Thymus (tissue), 11 donors: ENCODE data around the gene OR1M1. TPM values are rescaled to one million over a fixed set of nuclear protein-coding genes. Genes with fewer than 3 reads are reported as not detected.
A peak's percentile ranks its signal among the peaks of the same experiment; 100 is the strongest.
"Not testable (repeated sequence)": the region's sequence is repeated elsewhere in the genome, so short reads cannot be mapped to it uniquely, and the experiment has no call there.

Source experiments
- DNase-seq, 9 donors: peaks; one replicate each; pipeline ENCODE4 v3.0.0-alpha.2; 2013; ENCODE audit warnings: low spot score in 9 of 9, low read depth in 6 of 9, missing footprints in 1 of 9
- H3K27ac ChIP-seq, 2 donors: one replicate each; pipeline ENCODE4 v1.5.1; 2013; ENCODE audit warnings: control low read depth in 1 of 2, low read depth in 1 of 2, low read length in 1 of 2, mild to moderate bottlenecking in 1 of 2, moderate library complexity in 1 of 2
- H3K27me3 ChIP-seq, 2 donors: one replicate each; pipeline ENCODE4 v1.5.1; 2013; ENCODE audit warnings: low read length in 1 of 2; ENCODE audit not compliant: control insufficient read depth in 2 of 2, insufficient read depth in 1 of 2
- H3K36me3 ChIP-seq, 2 donors: one replicate each; pipeline ENCODE4 v1.5.1; 2013; ENCODE audit warnings: low read length in 1 of 2, mild to moderate bottlenecking in 1 of 2, moderate library complexity in 1 of 2; ENCODE audit not compliant: control insufficient read depth in 2 of 2, insufficient read depth in 2 of 2
- H3K4me1 ChIP-seq, 2 donors: one replicate each; pipeline ENCODE4 v1.5.1; 2013; ENCODE audit warnings: low read length in 2 of 2; ENCODE audit not compliant: control insufficient read depth in 2 of 2, insufficient read depth in 2 of 2
- H3K4me3 ChIP-seq, 2 donors: one replicate each; pipeline ENCODE4 v1.5.1; 2013; ENCODE audit warnings: low read length in 2 of 2, control low read depth in 1 of 2, mild to moderate bottlenecking in 1 of 2
- H3K9me3 ChIP-seq, 2 donors: one replicate each; pipeline ENCODE4 v1.5.1; 2013; ENCODE audit warnings: low read length in 1 of 2, mild to moderate bottlenecking in 1 of 2; ENCODE audit not compliant: control insufficient read depth in 2 of 2, insufficient read depth in 1 of 2
- WGBS: extraction: QIAGEN DNeasy Blood & Tissue Kit; methylation state at CpG from one replicate; pipeline ENCODE4 v1.1.7; 2013; 5-methylcytosine and 5-hydroxymethylcytosine counted together
- polyA plus RNA-seq: library from polyadenylated mRNA; stranded (reverse); fragments of 200-250 nt; gene quantifications from one replicate; pipeline ENCODE4 v1.2.3, GENCODE V29; 2013
- total RNA-seq: library from RNA; stranded (reverse); fragments of 120-200 nt; gene quantifications from one replicate; pipeline ENCODE4 v1.2.4, GENCODE V29; 2013
- donor health status: healthy.

OR1M1 gene
- total and polyA plus RNA-seq, 2 donors, result under 0.01 TPM; not detected in 1

DNA sequence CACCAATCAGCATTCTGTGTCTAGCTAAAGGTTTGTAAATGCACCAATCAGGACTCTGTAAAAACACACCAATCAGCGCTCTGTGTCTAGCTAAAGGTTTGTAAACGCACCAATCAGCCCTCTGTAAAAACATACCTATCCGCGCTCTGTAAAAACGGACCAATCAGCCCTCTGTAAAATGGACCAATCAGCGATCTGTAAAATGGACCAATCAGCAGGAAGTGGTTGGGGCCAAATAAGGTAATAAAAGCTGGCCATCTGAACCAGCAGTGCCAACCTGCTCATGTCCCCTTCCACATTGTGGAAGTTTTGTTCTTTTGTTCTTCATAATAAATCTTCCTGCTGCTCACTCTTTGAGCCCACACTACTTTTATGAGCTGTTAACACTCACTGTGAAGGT lies 33.2 kb upstream of the OR1M1 start:
- H3K9me3 ChIP-seq, H3K4me3 ChIP-seq, DNase-seq, H3K27me3 ChIP-seq, H3K4me1 ChIP-seq, H3K27ac ChIP-seq, H3K36me3 ChIP-seq: not testable (repeated sequence)
- 98% methylated on average over 6 of the region's 6 CpGs for WGBS

DNA sequence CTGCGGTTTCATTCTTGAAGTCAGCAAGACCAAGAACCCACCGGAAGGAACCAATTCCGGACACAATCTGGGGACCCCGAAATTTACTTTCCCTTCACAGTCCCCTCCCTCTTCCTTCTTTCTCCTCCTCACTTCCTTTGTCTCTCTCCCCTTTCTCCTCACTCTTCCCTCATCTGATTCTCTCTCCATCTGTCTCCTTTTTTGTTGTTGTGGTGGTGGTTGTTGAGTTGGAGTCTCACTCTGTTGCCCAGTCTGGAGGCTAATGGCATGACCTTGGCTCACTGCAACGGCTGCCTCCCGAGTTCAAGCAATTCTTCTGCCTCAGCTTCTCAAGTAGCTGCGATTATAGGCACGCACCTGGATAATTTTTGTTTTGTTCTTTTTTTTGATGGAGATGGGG lies 32.7 kb upstream of the OR1M1 start:
- Histone ChIP-seq H3K27me3 (no peaks in the 10 kb centered on the region), H3K4me3 (no peak overlapping the region)
- 94% methylated on average over 8 of the region's 8 CpGs for WGBS

DNA sequence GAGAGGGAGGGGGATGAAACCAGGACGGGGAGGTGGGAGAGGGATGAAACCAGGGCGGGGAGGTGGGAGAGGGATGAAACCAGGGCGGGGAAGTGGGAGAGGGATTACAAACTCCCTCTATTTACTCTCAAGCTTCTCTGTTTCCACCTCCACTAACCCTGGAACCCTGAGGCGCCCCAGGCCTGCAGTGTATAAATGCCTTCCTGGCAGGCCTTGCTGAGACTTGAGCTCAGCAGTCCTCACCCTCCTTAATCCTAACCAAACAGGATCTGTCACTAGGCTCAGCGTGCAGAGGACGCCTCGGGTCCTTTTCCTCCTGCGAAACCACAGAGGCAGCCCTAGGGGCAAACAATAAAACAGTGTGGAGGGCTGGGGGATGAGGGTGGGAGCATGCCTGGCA lies 32.1 kb upstream of the OR1M1 start:
- WGBS, result 44% methylated on average over 8 of the region's 8 CpGs
- DNase-seq, result no peak
- no peak overlapping the region for H3K4me3 ChIP-seq
- no peaks in the 10 kb centered on the region for H3K27me3 ChIP-seq
- no peaks in the 10 kb centered on the region for H3K4me1 ChIP-seq
- no peaks in the 10 kb centered on the region for H3K36me3 ChIP-seq
- no peak overlapping the region for H3K27ac ChIP-seq
- no peaks in the 10 kb centered on the region for H3K9me3 ChIP-seq

More for the DNA sequence above, 32.7 kb upstream of the OR1M1 start:
- H3K9me3 ChIP-seq, result no peaks in the 10 kb centered on the region
- no peaks in the 10 kb centered on the region for H3K36me3 ChIP-seq
- no peak overlapping the region for H3K27ac ChIP-seq
- H3K4me1 ChIP-seq, result no peaks in the 10 kb centered on the region
- no peak for DNase-seq

DNA sequence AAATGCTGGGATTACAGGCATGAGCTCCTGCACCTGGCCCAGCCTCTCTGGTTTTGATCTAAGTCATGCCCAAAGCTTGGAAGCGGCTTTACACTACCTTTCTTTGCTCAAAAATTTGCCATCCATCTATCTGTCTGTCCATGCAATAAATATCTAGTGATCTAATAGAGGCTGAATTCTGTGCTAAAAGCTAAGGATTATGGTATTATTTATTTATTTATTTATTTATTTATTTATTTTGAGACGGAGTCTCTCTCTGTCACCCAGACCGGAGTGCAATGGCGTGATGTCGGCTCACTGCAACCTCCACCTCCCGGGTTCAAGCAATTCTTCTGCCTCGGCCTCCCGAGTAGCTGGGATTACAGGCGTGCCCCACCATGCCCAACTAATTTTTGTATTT lies 30.7 kb upstream of the OR1M1 start:
- H3K4me1 ChIP-seq, H3K4me3 ChIP-seq, H3K36me3 ChIP-seq, H3K9me3 ChIP-seq, H3K27me3 ChIP-seq, DNase-seq, H3K27ac ChIP-seq: not testable (repeated sequence)
- 98% methylated on average over 9 of the region's 9 CpGs for WGBS

DNA sequence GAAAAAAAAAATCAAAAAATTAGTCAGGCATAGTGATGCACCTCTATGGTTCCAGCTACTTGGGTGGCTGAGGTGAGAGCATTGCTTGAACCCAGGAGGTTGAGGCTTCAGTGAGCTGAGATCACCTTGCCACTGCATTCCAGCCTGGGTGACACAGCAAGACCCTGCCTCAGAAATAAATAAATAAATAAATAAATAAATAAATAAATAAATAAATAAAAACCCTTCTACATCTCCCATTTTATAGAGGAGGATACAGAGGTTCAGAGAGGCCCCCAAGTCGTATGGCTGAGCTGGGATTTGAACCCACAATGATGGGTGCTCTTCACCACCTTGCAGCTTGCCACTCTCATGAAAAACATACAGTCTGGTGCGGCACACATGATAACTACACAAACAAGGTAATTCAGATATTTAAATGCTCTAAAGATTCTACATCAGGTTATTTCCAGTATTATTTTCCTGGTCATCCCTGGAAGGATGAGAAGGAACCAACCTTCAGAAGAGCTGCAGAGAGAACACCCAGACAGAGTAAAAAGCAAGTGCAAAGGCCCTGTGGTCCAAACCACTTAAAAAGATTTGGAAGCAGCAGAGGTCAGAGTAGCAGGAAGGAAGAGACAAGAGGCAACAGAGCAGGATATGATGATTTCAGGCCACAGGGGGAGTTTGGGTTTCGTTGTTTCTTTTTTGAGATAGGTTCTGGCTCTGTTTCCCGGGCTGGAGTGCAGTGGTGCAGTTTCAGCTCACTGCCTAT lies 29.2 kb upstream of the OR1M1 start:
- 87% methylated on average over 4 of the region's 4 CpGs for WGBS
- H3K27ac ChIP-seq, result no peak overlapping the region
- no peaks in the 10 kb centered on the region for H3K27me3 ChIP-seq
- no peaks in the 10 kb centered on the region for H3K9me3 ChIP-seq
- H3K4me3 ChIP-seq, result no peak overlapping the region
- H3K4me1 ChIP-seq, result no peaks in the 10 kb centered on the region
- H3K36me3 ChIP-seq, result no peaks in the 10 kb centered on the region
- no peak for DNase-seq

DNA sequence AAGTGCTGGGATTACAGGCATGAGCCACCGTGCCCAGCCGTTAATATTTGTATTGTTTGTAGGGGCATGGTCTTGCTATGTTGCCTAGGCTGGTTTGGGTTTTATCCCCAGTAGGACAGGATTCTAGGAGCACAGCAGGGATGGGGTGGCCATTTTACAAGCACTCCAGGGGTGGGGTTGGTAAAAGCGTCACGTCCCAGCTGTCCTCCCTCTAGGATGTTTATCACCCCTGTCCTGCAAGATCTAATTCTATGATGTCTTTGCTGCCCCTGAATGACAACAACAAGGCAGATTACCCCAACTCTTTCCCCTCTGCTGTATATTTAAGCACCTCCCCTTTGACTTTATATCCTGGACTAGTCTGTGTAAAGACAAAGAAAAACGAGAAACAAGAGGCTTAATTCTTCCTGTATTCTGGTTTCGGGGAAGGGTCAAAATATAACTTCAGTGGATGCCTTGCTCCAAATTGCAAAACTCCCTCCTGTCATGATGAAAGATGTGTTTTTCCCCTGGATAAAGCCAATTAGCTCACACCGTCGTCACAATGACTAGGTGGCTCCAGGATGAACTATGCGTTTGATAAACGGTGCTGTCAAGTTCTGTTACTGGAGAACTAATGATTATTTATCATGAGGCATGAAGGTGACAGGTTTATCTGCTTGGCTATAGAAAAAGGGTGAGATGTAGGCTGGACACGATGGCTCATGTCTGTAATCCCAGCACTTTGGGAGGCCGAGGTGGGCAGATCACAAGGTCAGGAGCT lies 27.8 kb upstream of the OR1M1 start:
- Histone ChIP-seq H3K4me1 (no peaks in the 10 kb centered on the region), H3K27me3 (no peaks in the 10 kb centered on the region), H3K9me3 (no peaks in the 10 kb centered on the region), H3K4me3 (no peak overlapping the region), H3K27ac (peak overlapping the region in 1 of 2 donors; percentile 31), H3K36me3 (no peaks in the 10 kb centered on the region)
- no peak for DNase-seq
- WGBS, result 86% methylated on average over 12 of the region's 12 CpGs

DNA sequence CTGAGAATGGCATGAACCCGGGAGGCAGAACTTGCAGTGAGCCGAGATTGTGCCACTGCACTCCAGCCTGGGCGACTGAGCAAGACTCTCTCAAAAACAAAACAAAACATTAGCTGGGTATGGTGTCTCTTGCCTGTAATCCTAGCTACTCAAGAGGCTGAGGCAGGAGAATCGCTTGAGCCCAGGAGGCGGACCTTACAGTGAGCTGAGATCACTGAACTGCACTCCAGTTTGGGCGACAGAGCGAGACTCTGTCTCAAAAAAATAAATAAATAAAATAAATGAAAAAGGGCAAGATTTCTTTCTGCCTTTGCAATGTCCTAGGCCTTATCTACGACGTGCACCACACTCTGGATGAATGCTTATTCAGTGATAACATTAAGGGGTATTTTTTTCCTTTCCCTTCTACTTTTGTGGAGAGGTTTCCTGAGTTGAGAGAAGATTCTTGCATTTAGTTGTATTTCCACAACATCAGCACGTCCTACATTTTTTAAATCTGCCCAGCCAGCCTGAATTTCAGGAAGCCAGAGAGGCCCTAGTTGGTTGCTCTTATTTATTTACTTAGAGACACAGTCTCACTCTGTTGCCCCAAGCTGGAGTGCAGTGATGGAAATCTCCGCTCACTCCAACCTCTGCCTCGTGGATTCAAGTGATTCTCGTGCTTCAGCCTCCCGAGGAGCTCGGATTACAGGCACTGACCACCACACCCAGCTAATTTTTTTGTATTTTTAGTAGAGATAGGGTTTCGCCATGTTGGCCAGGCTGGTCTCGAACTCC lies 26.1 kb upstream of the OR1M1 start:
- Histone ChIP-seq H3K9me3 (no peaks in the 10 kb centered on the region), H3K27me3 (no peaks in the 10 kb centered on the region), H3K36me3 (no peaks in the 10 kb centered on the region), H3K27ac (no peak overlapping the region), H3K4me3 (no peak overlapping the region), H3K4me1 (no peaks in the 10 kb centered on the region)
- no peak for DNase-seq
- 79% methylated on average over 17 of the region's 17 CpGs for WGBS

DNA sequence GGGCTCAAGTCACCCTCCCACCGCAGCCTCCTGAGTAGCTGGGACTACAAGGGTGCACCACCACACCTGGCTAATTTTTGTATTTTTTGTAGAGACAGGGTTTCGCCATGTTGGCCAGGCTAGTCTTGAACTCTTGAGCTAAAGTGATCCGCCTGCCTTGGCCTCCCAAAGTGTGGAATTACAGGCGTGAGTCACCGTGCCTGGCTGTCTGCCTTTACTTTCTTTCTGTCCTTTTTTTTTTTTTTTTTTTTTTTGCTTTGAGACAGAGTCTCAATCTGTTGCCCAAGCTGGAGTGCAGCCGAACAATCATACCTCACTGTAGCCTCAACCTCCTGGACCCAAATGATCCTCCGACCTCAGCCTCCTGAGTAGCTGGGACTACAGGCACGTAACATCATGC lies 25.0 kb upstream of the OR1M1 start:
- Histone ChIP-seq H3K36me3 (no peaks in the 10 kb centered on the region), H3K27ac (no peak overlapping the region), H3K4me1 (no peaks in the 10 kb centered on the region), H3K9me3 (no peaks in the 10 kb centered on the region), H3K4me3 (no peak overlapping the region), H3K27me3 (no peaks in the 10 kb centered on the region)
- 96% methylated on average over 8 of the region's 8 CpGs for WGBS
- DNase-seq, result no peak

DNA sequence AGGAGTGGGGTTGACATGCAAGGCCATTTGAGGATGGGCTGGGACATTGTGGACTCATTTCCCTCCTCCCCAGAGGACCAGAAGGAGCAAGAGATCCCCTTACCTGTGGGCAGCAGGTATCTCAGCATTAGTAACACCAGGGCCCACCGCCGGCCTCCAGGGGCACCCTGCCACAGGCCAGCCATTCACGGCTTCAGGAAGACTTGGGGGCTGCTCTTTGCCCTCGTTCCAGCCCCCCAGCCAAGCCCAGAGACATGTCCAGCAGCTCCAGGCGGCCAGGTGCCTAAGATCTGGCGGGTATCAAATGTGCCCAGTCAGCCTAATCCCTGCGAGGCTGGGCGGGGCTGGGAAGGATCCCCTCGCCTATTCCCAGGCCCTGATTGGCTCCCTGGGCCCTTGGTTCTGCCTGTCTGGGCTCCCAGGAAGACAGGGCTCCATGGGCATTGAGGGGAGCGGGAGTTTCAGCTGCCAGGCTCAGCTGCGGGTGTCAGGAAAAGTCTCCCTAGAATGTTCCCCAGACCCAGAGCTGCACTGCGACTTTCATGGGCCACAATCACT lies 21.3 kb upstream of the OR1M1 start:
- H3K27ac ChIP-seq, result no peak overlapping the region
- WGBS, result 76% methylated on average over 12 of the region's 12 CpGs
- H3K27me3 ChIP-seq, result no peaks in the 10 kb centered on the region
- H3K4me1 ChIP-seq, result no peaks in the 10 kb centered on the region
- H3K4me3 ChIP-seq, result no peak overlapping the region
- H3K36me3 ChIP-seq, result no peaks in the 10 kb centered on the region
- H3K9me3 ChIP-seq, result no peaks in the 10 kb centered on the region
- no peak for DNase-seq
